K562 (cell line): Measurements from ENCODE around the gene TMEM88.

Source experiments
- CTCF ChIP-seq, 3 experiments: IDR thresholded peaks in 2 of 3; conservative IDR thresholded peaks in 1 of 3; 2 replicates each; pipeline ENCODE4 v1.5.1; 2011 to 2012; ENCODE audit warnings: low read length in 3 of 3, mild to moderate bottlenecking in 3 of 3, control low read depth in 2 of 3, improper control_type of control experiment in 1 of 3, inconsistent platforms in 1 of 3, low read depth in 1 of 3, mixed read lengths in 1 of 3, moderate library complexity in 1 of 3; ENCODE audit not compliant: insufficient read depth in 2 of 3
- PCBP1 ChIP-seq: fragments of 200-400 bp; formaldehyde crosslinking; IDR thresholded peaks from 2 replicates; pipeline ENCODE4 v1.6.1; 2018; ENCODE audit warnings: mild to moderate bottlenecking, low read depth, low read length; ENCODE audit not compliant: poor library complexity, severe bottlenecking
- POLR2A ChIP-seq: fragments of 450-650 bp; conservative IDR thresholded peaks from 2 replicates; pipeline ENCODE4 v1.6.1; 2016
- RCOR1 ChIP-seq, 2 experiments: IDR thresholded peaks; 2 replicates each; pipeline ENCODE4 v1.6.1; 2012; ENCODE audit warnings: low read depth in 2 of 2, low read length in 2 of 2, borderline replicate concordance in 1 of 2, improper control_type of control experiment in 1 of 2

- no peak for TF ChIP-seq PCBP1
- TF ChIP-seq CTCF (IDR thresholded peaks at IDR 0.05 in 2 of 3, conservative IDR thresholded peaks at IDR 0.05 in 1 of 3; ENCODE audit: insufficient read depth in 2 of 3, low read depth in 1 of 3, low read length in 3 of 3): no peak
- no peak for TF ChIP-seq POLR2A
- no peak for TF ChIP-seq RCOR1 (IDR thresholded peaks at IDR 0.05; ENCODE audit: borderline replicate concordance in 1 of 2, low read depth in 2 of 2, low read length in 2 of 2)
These were observed 769 bp downstream of the TMEM88 start for GRCh38 chr17:7855660-7856010.
